Smooth muscle cell (in vitro differentiated cells): ENCODE results near the gene CCDC93. TPM values are rescaled to one million over a fixed set of nuclear protein-coding genes. Genes with fewer than 3 reads are reported as not detected.

Source experiments
- DNase-seq: peaks from one replicate; lab custom pipeline; 2025; ENCODE audit not compliant: unreplicated experiment; lab: John Stamatoyannopoulos, UW
- H2AFZ ChIP-seq: fragments of 200-600 bp; sonication (generic); 2 replicates; pipeline ENCODE4 v1.6.0; 2016; ENCODE audit warnings: antibody characterized with exemption, low read depth, mild to moderate bottlenecking
- H3F3A ChIP-seq: fragments of 200-600 bp; sonication (generic); 2 replicates; pipeline ENCODE4 v1.6.0; 2017; ENCODE audit warnings: antibody characterized with exemption, low read depth
- H3K27ac ChIP-seq: fragments of 200-600 bp; sonication (generic); 2 replicates; pipeline ENCODE4 v1.5.1; 2016; ENCODE audit warnings: low read depth, mild to moderate bottlenecking
- H3K27me3 ChIP-seq: fragments of 200-600 bp; sonication (generic); 2 replicates; pipeline ENCODE4 v1.6.1; 2016; ENCODE audit warnings: low read depth, mild to moderate bottlenecking
- H3K36me3 ChIP-seq: fragments of 200-600 bp; sonication (generic); 2 replicates; pipeline ENCODE4 v1.5.1; 2016; ENCODE audit warnings: low read depth
- H3K4me1 ChIP-seq: fragments of 200-600 bp; sonication (generic); 2 replicates; pipeline ENCODE4 v1.5.1; 2016; ENCODE audit warnings: low read depth
- H3K4me2 ChIP-seq: fragments of 200-600 bp; sonication (generic); 2 replicates; pipeline ENCODE4 v1.6.0; 2016; ENCODE audit warnings: mild to moderate bottlenecking
- H3K4me3 ChIP-seq: fragments of 200-600 bp; sonication (generic); 2 replicates; pipeline ENCODE4 v1.5.1; 2016; ENCODE audit warnings: mild to moderate bottlenecking
- H3K79me2 ChIP-seq: fragments of 200-600 bp; sonication (generic); 2 replicates; pipeline ENCODE4 v1.6.0; 2016; ENCODE audit warnings: low read depth, mild to moderate bottlenecking
- H3K9ac ChIP-seq: fragments of 200-600 bp; sonication (generic); 2 replicates; pipeline ENCODE4 v1.6.0; 2016; ENCODE audit warnings: low read depth
- H3K9me3 ChIP-seq: fragments of 200-600 bp; sonication (generic); replicated peaks from 2 replicates; pipeline ENCODE4 v1.5.1; 2016; ENCODE audit warnings: low read depth
- H4K20me1 ChIP-seq: fragments of 200-600 bp; sonication (generic); 2 replicates; pipeline ENCODE4 v1.6.0; 2016; ENCODE audit warnings: low read depth
- WGBS: methylation state at CpG from one replicate; pipeline ENCODE4 v1.1.7; 2016; ENCODE audit warnings: low lambda C conversion rate; 5-methylcytosine and 5-hydroxymethylcytosine counted together
- polyA plus RNA-seq: library from polyadenylated mRNA; unstranded; fragments of >200 nt; fragmentation: Nextera tagmentation; extraction: Ambion mirVana; gene quantifications from 2 replicates; pipeline ENCODE4 v1.2.1, GENCODE V29; 2016
- total RNA-seq: library from RNA; depleted of rRNA; stranded (reverse); fragments of >200 nt; gene quantifications from 2 replicates; pipeline ENCODE4 v1.2.3, GENCODE V29; 2014
- TF ChIP-seq, protein P1 (sequence below): fragments of 200-600 bp; sonication (generic); IDR thresholded peaks from 2 replicates; pipeline ENCODE4 v1.5.1; 2017; ENCODE audit warnings: borderline replicate concordance, mild to moderate bottlenecking, antibody characterized with exemption; ENCODE audit not compliant: insufficient read depth, poor library complexity, severe bottlenecking

The CCDC93 gene
- total and polyA plus RNA-seq, 2 experiments from 2014 or later = 9.5 to 13.2 TPM

DNA sequence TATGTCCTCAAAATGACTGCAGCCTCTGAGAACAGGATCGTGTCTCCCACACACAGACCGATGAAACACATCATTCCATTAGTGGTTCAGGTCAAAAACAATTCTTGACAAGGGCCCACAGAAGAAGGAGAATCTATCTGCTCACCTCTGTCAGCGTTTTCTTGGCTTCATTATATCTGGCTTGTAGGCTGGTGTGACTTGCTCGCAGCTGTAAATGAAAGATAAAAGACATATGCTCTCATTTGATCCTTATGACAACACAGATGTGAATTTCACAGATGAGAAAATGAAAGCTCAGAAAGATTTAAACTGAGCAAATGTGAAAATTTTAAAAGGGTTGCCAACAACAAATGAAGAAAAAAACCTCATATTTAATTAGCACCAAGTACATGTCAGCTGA lies 61.6 kb downstream of the CCDC93 start:
- Histone ChIP-seq H4K20me1 (no peaks in the 10 kb centered on the region), H3K36me3 (peaks cover 8% of the 10 kb centered on the region), H3F3A (no peaks in the 10 kb centered on the region), H3K9ac (no peak overlapping the region), H3K4me1 (no peaks in the 10 kb centered on the region), H3K79me2 (no peaks in the 10 kb centered on the region), H3K4me3 (no peak overlapping the region), H3K4me2 (no peak overlapping the region), H3K9me3 (no peaks in the 10 kb centered on the region), H3K27me3 (no peaks in the 10 kb centered on the region), H2AFZ (no peak overlapping the region), H3K27ac (no peak overlapping the region)
- 73% methylated on average over 4 of the region's 4 CpGs for WGBS
- TF ChIP-seq, protein P1, sequence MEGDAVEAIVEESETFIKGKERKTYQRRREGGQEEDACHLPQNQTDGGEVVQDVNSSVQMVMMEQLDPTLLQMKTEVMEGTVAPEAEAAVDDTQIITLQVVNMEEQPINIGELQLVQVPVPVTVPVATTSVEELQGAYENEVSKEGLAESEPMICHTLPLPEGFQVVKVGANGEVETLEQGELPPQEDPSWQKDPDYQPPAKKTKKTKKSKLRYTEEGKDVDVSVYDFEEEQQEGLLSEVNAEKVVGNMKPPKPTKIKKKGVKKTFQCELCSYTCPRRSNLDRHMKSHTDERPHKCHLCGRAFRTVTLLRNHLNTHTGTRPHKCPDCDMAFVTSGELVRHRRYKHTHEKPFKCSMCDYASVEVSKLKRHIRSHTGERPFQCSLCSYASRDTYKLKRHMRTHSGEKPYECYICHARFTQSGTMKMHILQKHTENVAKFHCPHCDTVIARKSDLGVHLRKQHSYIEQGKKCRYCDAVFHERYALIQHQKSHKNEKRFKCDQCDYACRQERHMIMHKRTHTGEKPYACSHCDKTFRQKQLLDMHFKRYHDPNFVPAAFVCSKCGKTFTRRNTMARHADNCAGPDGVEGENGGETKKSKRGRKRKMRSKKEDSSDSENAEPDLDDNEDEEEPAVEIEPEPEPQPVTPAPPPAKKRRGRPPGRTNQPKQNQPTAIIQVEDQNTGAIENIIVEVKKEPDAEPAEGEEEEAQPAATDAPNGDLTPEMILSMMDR = no peak
- no peak for DNase-seq

DNA sequence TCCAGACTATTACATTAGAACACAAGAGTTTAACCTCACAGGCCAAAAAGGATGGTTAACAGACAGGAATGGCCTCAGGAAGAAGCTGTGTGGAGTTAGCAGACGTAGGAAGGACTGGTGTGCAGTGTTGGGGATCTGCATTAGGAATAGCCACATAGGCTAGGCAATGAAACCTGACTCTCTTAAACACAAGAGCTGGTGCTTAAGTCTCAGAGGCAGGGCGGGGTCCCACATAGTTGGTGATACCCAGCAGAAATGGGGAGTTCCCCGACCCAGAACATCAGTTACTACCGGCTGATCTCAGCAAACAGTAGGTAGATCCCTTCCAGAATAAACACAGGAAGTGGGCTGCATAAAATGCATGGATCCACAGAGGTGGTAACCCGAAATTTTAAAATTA lies 64.1 kb downstream of the CCDC93 start:
- H4K20me1 ChIP-seq = no peaks in the 10 kb centered on the region
- no peak overlapping the region for H2AFZ ChIP-seq
- H3K27ac ChIP-seq = no peak overlapping the region
- H3K4me1 ChIP-seq = no peaks in the 10 kb centered on the region
- no peaks in the 10 kb centered on the region for H3K79me2 ChIP-seq
- H3K4me3 ChIP-seq = no peak overlapping the region
- H3K9me3 ChIP-seq = no peaks in the 10 kb centered on the region
- no peaks in the 10 kb centered on the region for H3K27me3 ChIP-seq
- H3K9ac ChIP-seq = no peak overlapping the region
- peaks cover 14% of the 10 kb centered on the region for H3K36me3 ChIP-seq
- DNase-seq = no peak
- WGBS = 97% methylated on average over 5 of the region's 5 CpGs
- TF ChIP-seq, protein P1 = no peak
- H3F3A ChIP-seq = no peaks in the 10 kb centered on the region
- no peak overlapping the region for H3K4me2 ChIP-seq

DNA sequence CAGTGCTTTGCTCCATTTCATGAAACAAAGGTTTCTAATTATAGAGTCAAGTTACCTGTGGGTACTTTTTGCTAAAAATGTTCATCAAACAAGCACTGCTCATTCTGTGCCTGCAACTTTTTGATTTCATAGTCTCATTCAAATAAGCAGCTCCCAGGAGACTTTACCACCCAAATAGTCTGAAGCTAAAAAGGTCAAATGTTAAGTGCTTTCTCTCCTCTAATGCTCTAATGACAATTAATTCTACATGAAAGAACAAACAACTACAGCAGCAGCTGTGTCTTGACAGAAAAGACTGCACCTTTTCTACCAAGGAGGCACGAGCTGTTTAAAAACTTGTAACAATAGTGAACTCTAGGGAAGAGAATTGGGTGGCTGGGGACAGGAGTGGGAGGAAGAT lies 65.3 kb downstream of the CCDC93 start:
- H3K9ac ChIP-seq = no peak overlapping the region
- H3K36me3 ChIP-seq = peaks cover 14% of the 10 kb centered on the region
- no peaks in the 10 kb centered on the region for H4K20me1 ChIP-seq
- no peak for DNase-seq
- no peak overlapping the region for H3K4me2 ChIP-seq
- WGBS = 100% methylated on average over 1 of the region's 1 CpG
- H3F3A ChIP-seq = no peaks in the 10 kb centered on the region
- H3K27ac ChIP-seq = no peak overlapping the region
- no peaks in the 10 kb centered on the region for H3K9me3 ChIP-seq
- no peak overlapping the region for H2AFZ ChIP-seq
- H3K4me3 ChIP-seq = no peak overlapping the region
- H3K79me2 ChIP-seq = no peaks in the 10 kb centered on the region
- no peaks in the 10 kb centered on the region for H3K4me1 ChIP-seq
- TF ChIP-seq, protein P1 = no peak
- H3K27me3 ChIP-seq = no peaks in the 10 kb centered on the region

DNA sequence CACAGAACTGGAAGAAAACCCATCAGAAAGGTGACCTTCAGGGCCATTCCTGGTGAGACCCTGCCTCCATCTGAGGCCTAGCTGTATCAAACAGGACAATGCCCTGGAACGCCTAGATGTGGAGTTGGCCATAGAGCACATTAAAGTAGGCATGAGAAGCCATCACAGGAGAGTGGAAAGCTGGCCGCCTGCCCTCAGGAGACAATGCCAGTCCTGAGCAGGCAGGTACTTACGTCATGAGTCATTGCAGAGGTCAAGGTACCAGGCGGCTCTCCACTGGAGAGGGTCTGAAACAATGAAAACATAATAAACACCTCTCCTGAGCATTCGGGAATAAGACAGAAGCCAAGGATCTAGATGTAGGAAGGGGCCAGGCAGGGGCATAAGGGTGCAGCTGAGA lies 68.6 kb downstream of the CCDC93 start:
- Histone ChIP-seq H3K27me3 (no peaks in the 10 kb centered on the region), H3K4me2 (no peak overlapping the region), H3F3A (no peaks in the 10 kb centered on the region), H3K9me3 (no peaks in the 10 kb centered on the region), H3K27ac (no peak overlapping the region), H3K9ac (no peak overlapping the region), H3K79me2 (no peaks in the 10 kb centered on the region), H3K4me3 (no peak overlapping the region), H2AFZ (no peak overlapping the region), H4K20me1 (no peaks in the 10 kb centered on the region), H3K36me3 (peaks cover 11% of the 10 kb centered on the region), H3K4me1 (no peaks in the 10 kb centered on the region)
- TF ChIP-seq, protein P1 = no peak
- DNase-seq = no peak
- 96% methylated on average over 5 of the region's 5 CpGs for WGBS
